Sigmoid colon (tissue), 7 donors: ENCODE measurements around the gene TMEM254. TPM values are rescaled to one million over a fixed set of nuclear protein-coding genes. Genes with fewer than 3 reads are reported as not detected.

Source experiments
- DNase-seq: peaks from one replicate; pipeline ENCODE4 v3.0.0-alpha.2; 2019
- H3K27ac ChIP-seq, 4 donors: fragments of 200-600 bp; sonication (generic); one replicate each; pipeline ENCODE4 v1.5.1; 2016 to 2019; ENCODE audit warnings: mild to moderate bottlenecking in 1 of 4
- H3K27me3 ChIP-seq, 3 donors: fragments of 200-600 bp; sonication (generic); one replicate each; pipeline ENCODE4 v1.5.1; 2019; ENCODE audit warnings: mild to moderate bottlenecking in 1 of 3
- H3K36me3 ChIP-seq, 4 donors: fragments of 200-600 bp; sonication (generic); one replicate each; pipeline ENCODE4 v1.5.1; 2016 to 2019
- H3K4me1 ChIP-seq, 4 donors: fragments of 200-600 bp; sonication (generic); one replicate each; pipeline ENCODE4 v1.5.1; 2017 to 2019
- H3K4me3 ChIP-seq, 4 donors: fragments of 200-600 bp; sonication (generic); one replicate each; pipeline ENCODE4 v1.5.1; 2017 to 2019; ENCODE audit warnings: mild to moderate bottlenecking in 2 of 4, moderate library complexity in 1 of 4
- H3K9me3 ChIP-seq, 4 donors: fragments of 200-600 bp in 3 of 4; sonication (generic) in 3 of 4; one replicate each; pipeline versions ENCODE4 v1.5.1 to v1.6.1; 2013 to 2019
- EP300 ChIP-seq, 4 donors: sonication (generic); formaldehyde crosslinking; IDR thresholded peaks; one replicate each; pipeline ENCODE4 v1.6.1; 2017; ENCODE audit warnings: antibody characterized with exemption in 4 of 4
- POLR2A ChIP-seq, 2 donors: fragments of 450-650 bp; IDR thresholded peaks; one replicate each; pipeline ENCODE4 v1.6.1; 2016; ENCODE audit warnings: antibody characterized with exemption in 2 of 2, mild to moderate bottlenecking in 2 of 2, moderate library complexity in 2 of 2
- POLR2AphosphoS5 ChIP-seq, 4 donors: sonication (generic); formaldehyde crosslinking; IDR thresholded peaks; one replicate each; pipeline ENCODE4 v1.6.1; 2017; ENCODE audit warnings: antibody characterized with exemption in 4 of 4
- WGBS, 2 donors: extraction: QIAGEN DNeasy Blood & Tissue Kit; methylation state at CpG; one replicate each; pipeline ENCODE4 v1.1.7; 2013; 5-methylcytosine and 5-hydroxymethylcytosine counted together
- intact Hi-C: fragments of 100-400 bp; cut with DNase I; formaldehyde crosslinking; loops from one replicate; pipeline ENCODE4 v1.15.1; 2023
- polyA plus RNA-seq, 3 donors: library from polyadenylated mRNA; stranded (reverse); fragments of 200-250 nt; gene quantifications; one replicate each; pipeline ENCODE4 v1.2.3, GENCODE V29; 2013
- total RNA-seq, 4 donors: library from RNA; depleted of rRNA; stranded (reverse); fragments of >200 nt; gene quantifications; one replicate each; pipeline ENCODE4 v1.1.0, GENCODE V29; 2016
- TF ChIP-seq, protein P1 (sequence below), 4 experiments: fragments of 450-650 bp in 3 of 4; fragments of 200-600 bp in 1 of 4; IDR thresholded peaks; one replicate each; pipeline ENCODE4 v1.5.1; 2016 to 2019; ENCODE audit warnings: antibody characterized with exemption in 4 of 4, mild to moderate bottlenecking in 3 of 4, moderate library complexity in 2 of 4
- donor health status: healthy with polysubstance abuse.
- donor health status: Bipolar disorder and iron deficiency.
- donor health status: healthy.

Gene TMEM254
- total and polyA plus RNA-seq, 7 donors = 11.4 to 18.0 (median 13.6) TPM

GRCh38 chr10:80070057-80070456 is 8.4 kb upstream of the TMEM254 start:
- no peak for DNase-seq
- TF ChIP-seq POLR2AphosphoS5 (IDR thresholded peaks at IDR 0.05) = no peak
- TF ChIP-seq POLR2A (IDR thresholded peaks at IDR 0.05) = no peak
- TF ChIP-seq EP300 (IDR thresholded peaks at IDR 0.05) = no peak
- TF ChIP-seq, protein P1, sequence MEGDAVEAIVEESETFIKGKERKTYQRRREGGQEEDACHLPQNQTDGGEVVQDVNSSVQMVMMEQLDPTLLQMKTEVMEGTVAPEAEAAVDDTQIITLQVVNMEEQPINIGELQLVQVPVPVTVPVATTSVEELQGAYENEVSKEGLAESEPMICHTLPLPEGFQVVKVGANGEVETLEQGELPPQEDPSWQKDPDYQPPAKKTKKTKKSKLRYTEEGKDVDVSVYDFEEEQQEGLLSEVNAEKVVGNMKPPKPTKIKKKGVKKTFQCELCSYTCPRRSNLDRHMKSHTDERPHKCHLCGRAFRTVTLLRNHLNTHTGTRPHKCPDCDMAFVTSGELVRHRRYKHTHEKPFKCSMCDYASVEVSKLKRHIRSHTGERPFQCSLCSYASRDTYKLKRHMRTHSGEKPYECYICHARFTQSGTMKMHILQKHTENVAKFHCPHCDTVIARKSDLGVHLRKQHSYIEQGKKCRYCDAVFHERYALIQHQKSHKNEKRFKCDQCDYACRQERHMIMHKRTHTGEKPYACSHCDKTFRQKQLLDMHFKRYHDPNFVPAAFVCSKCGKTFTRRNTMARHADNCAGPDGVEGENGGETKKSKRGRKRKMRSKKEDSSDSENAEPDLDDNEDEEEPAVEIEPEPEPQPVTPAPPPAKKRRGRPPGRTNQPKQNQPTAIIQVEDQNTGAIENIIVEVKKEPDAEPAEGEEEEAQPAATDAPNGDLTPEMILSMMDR (IDR thresholded peaks at IDR 0.05) = no peak
- Histone ChIP-seq H3K4me1 (no peaks in the 10 kb centered on the region), H3K27ac (no peak overlapping the region), H3K36me3 (no peaks in the 10 kb centered on the region), H3K4me3 (no peak overlapping the region), H3K9me3 (no peaks in the 10 kb centered on the region), H3K27me3 (no peaks in the 10 kb centered on the region)
- intact Hi-C loops = no loop called here
- 87% methylated on average over 3 of the region's 3 CpGs for WGBS, 2 donors

DNA sequence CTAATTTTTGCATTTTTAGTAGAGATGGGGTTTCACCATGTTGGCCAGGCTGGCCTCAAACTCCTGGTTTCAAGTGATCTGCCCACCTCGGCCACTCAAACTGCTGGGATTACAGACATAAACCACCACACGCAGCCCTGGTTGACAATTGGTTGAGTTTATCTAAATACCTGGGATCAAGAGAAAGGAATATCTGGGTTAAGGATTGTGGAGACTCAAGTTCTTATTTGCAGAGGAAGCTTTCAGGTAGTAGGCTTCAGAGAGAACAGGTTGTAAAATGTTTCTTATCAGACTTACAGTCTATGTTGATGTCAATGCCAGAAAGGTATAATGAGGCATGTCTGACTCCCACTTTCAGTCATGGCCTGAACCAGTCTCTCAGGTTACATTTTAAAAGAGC is 5.9 kb upstream of the TMEM254 start:
- 86 to 91% methylated on average over 2 of the region's 2 CpGs for WGBS, 2 donors
- intact Hi-C loops = no loop called here

GRCh38 chr10:80075781-80076180 is 2.7 kb upstream of the TMEM254 start:
- H3K9me3 ChIP-seq = no peaks in the 10 kb centered on the region
- no peak overlapping the region for H3K4me3 ChIP-seq
- no peaks in the 10 kb centered on the region for H3K36me3 ChIP-seq
- peaks cover 0 to 16% (median 12%) of the 10 kb centered on the region in 4 donors for H3K4me1 ChIP-seq
- H3K27me3 ChIP-seq = no peaks in the 10 kb centered on the region
- no peak for DNase-seq
- TF ChIP-seq POLR2A (IDR thresholded peaks at IDR 0.05) (no peak), POLR2AphosphoS5 (IDR thresholded peaks at IDR 0.05) (no peak), EP300 (IDR thresholded peaks at IDR 0.05) (no peak)
- TF ChIP-seq, protein P1 (IDR thresholded peaks at IDR 0.05) = no peak
- H3K27ac ChIP-seq = no peak overlapping the region
- intact Hi-C loops = loop anchor here (5.0 kb wide), 1 partner anchor 132 kb away; the partner anchor contains the start of gene ANXA11
- WGBS, 2 donors = 93% methylated on average over 1 of the region's 1 CpG

More for the DNA sequence above, 5.9 kb upstream of the TMEM254 start:
- TF ChIP-seq, protein P1 (IDR thresholded peaks at IDR 0.05) = no peak
- no peak for TF ChIP-seq POLR2A (IDR thresholded peaks at IDR 0.05)
- TF ChIP-seq POLR2AphosphoS5 (IDR thresholded peaks at IDR 0.05) = no peak
- TF ChIP-seq EP300 (IDR thresholded peaks at IDR 0.05) = no peak
- Histone ChIP-seq H3K9me3 (no peaks in the 10 kb centered on the region), H3K4me1 (peaks cover 0 to 2% (median 1%) of the 10 kb centered on the region in 4 donors), H3K27ac (no peak overlapping the region), H3K4me3 (no peak overlapping the region), H3K27me3 (no peaks in the 10 kb centered on the region), H3K36me3 (no peaks in the 10 kb centered on the region)
- DNase-seq = no peak

GRCh38 chr10:80077869-80078447 is 507 bp upstream of the TMEM254 start:
- peaks cover 0 to 8% (median 0%) of the 10 kb centered on the region in 4 donors for H3K36me3 ChIP-seq

More at GRCh38 chr10:80077869-80078447, 507 bp upstream of the TMEM254 start:
- WGBS, 2 donors = 24 to 38% methylated on average over 14 of the region's 14 CpGs
- Histone ChIP-seq H3K27ac (peak overlapping the region; percentile 94 to 96 (median 96)), H3K9me3 (no peaks in the 10 kb centered on the region), H3K4me3 (peak overlapping the region; percentile 70 to 87 (median 78)), H3K4me1 (peaks cover 0 to 16% (median 12%) of the 10 kb centered on the region in 4 donors), H3K27me3 (no peaks in the 10 kb centered on the region)
- no peak for DNase-seq
- TF ChIP-seq POLR2A (IDR thresholded peaks at IDR 0.05) (no peak), EP300 (IDR thresholded peaks at IDR 0.05) (no peak), POLR2AphosphoS5 (IDR thresholded peaks at IDR 0.05) (no peak)
- TF ChIP-seq, protein P1 (IDR thresholded peaks at IDR 0.05) = no peak
- intact Hi-C loops = loop anchor here (2.0 to 5.0 kb wide), 2 partner anchors 97 to 129 kb away; partner anchors contain the start of gene ANXA11
